Sigmoid colon (tissue), 3 donors: ENCODE measurements around the gene NELL2.

Experiments used
- CTCF ChIP-seq, 4 experiments: fragments of 450-650 bp in 3 of 4; fragments of 200-600 bp in 1 of 4; IDR thresholded peaks; one replicate each; pipeline ENCODE4 v1.5.1; 2016 to 2019; ENCODE audit warnings: antibody characterized with exemption in 4 of 4, mild to moderate bottlenecking in 3 of 4, moderate library complexity in 2 of 4
- POLR2A ChIP-seq, 2 donors: fragments of 450-650 bp; IDR thresholded peaks; one replicate each; pipeline ENCODE4 v1.6.1; 2016; ENCODE audit warnings: antibody characterized with exemption in 2 of 2, mild to moderate bottlenecking in 2 of 2, moderate library complexity in 2 of 2

- TF ChIP-seq CTCF (IDR thresholded peaks at IDR 0.05) (no peak), POLR2A (IDR thresholded peaks at IDR 0.05) (no peak)
These were observed 5.1 kb upstream of the NELL2 start for GRCh38 chr12:44881197-44881596.
